K562 (cell line): ENCODE data around the gene FILIP1. TPM values are rescaled to one million over a fixed set of nuclear protein-coding genes. Genes with fewer than 3 reads are reported as not detected.

Source experiments
- ATAC-seq: fragments of 200-7000 bp; cut with Tn5 transposase; 3 replicates; pipeline ENCODE4 v1.9.1; 2020; ENCODE audit warnings: moderate library complexity
- BruUV-seq: library from RNA; stranded (reverse); fragments of 400-500 nt; replicated peaks from 2 replicates; lab custom pipeline; 2021; lab: Mats Ljungman, UMichigan
- CTCF ChIA-PET: fragments of 300-600 bp; formaldehyde crosslinking; extraction: SDS; loops from one replicate; lab custom pipeline; 2021; ENCODE audit warnings: low intra/inter-chr PET ratio; lab: Yijun Ruan, JAX
- POLR2A ChIA-PET: fragments of 300-600, 350-650 bp; sonication (Branson Sonifier 250); formaldehyde crosslinking; extraction: SDS; loops from one replicate; lab custom pipeline; 2021; ENCODE audit warnings: antibody characterized with exemption, inconsistent platforms; lab: Yijun Ruan, JAX
- DNase-seq, 4 experiments: peaks; one replicate each; pipeline versions ENCODE4 v3.0.0 to v3.0.0-alpha.2; 2011 to 2018; ENCODE audit warnings: low spot score in 3 of 4, mixed read lengths in 3 of 4; ENCODE audit errors: extremely low read depth in 1 of 4
- FAIRE-seq: peaks from 2 replicates; lab custom pipeline; 2011; peaks lifted over from hg19 to GRCh38; lab: Jason Lieb, UNC
- H2AFZ ChIP-seq: 2 replicates; pipeline ENCODE4 v1.6.0; 2011; ENCODE audit warnings: low read depth, low read length, control low read depth, inconsistent platforms
- H3K27ac ChIP-seq: fragments of 200-600 bp; 3 replicates; pipeline ENCODE4 v1.8.0; 2011; ENCODE audit warnings: low read depth, mild to moderate bottlenecking, control low read depth, inconsistent platforms, low read length, moderate library complexity, mixed read lengths; ENCODE audit errors: extremely low read depth
- H3K27me3 ChIP-seq, 2 experiments: fragments of 300-600 bp in 1 of 2; 2 replicates in 1 of 2; 3 replicates in 1 of 2; pipeline versions ENCODE4 v1.6.0 to v1.8.0; 2011; ENCODE audit warnings: inconsistent platforms in 2 of 2, low read length in 2 of 2, mild to moderate bottlenecking in 1 of 2, mixed read lengths in 1 of 2, moderate library complexity in 1 of 2; ENCODE audit not compliant: control insufficient read depth in 2 of 2, insufficient read depth in 2 of 2
- H3K36me3 ChIP-seq: fragments of 300-600 bp; 3 replicates; pipeline ENCODE4 v1.8.0; 2011; ENCODE audit warnings: mild to moderate bottlenecking, low read length, inconsistent platforms; ENCODE audit not compliant: control insufficient read depth, insufficient read depth
- H3K4me1 ChIP-seq, 2 experiments: fragments of 200-600 bp in 1 of 2; replicated peaks in 1 of 2; 2 replicates in 1 of 2; 3 replicates in 1 of 2; pipeline versions ENCODE4 v1.5.1 to v1.8.0; 2011; ENCODE audit warnings: inconsistent platforms in 2 of 2, low read length in 2 of 2, mild to moderate bottlenecking in 1 of 2, mixed read lengths in 1 of 2, moderate library complexity in 1 of 2; ENCODE audit not compliant: control insufficient read depth in 2 of 2, insufficient read depth in 2 of 2
- H3K4me2 ChIP-seq: 2 replicates; pipeline ENCODE4 v1.6.1; 2011; ENCODE audit warnings: low read length, control low read depth, inconsistent platforms, mixed read lengths; ENCODE audit not compliant: insufficient read depth
- H3K4me3 ChIP-seq: fragments of 200-600 bp; sonication (generic), shearing (Covaris generic); 2 replicates; pipeline ENCODE4 v1.5.1; 2016; ENCODE audit warnings: control low read depth, inconsistent platforms
- H3K79me2 ChIP-seq: fragments of 200-600 bp; 3 replicates; pipeline ENCODE4 v1.8.0; 2011; ENCODE audit warnings: low read length, inconsistent platforms; ENCODE audit not compliant: control insufficient read depth, insufficient read depth
- H3K9ac ChIP-seq, 2 experiments: 2 replicates each; pipeline versions ENCODE4 v1.6.0 to v1.6.1; 2011; ENCODE audit warnings: low read depth in 2 of 2, low read length in 2 of 2, control low read depth in 1 of 2, inconsistent platforms in 1 of 2, mild to moderate bottlenecking in 1 of 2, mixed read lengths in 1 of 2; ENCODE audit not compliant: insufficient read depth in 1 of 2
- H3K9me1 ChIP-seq: one replicate; pipeline ENCODE4 v1.6.0; 2011; ENCODE audit warnings: inconsistent platforms, mild to moderate bottlenecking, low read length, moderate library complexity; ENCODE audit not compliant: control insufficient read depth, insufficient read depth
- H3K9me3 ChIP-seq: replicated peaks from 2 replicates; pipeline ENCODE4 v1.5.1; 2011; ENCODE audit warnings: low read depth, low read length, inconsistent platforms; ENCODE audit not compliant: control insufficient read depth, insufficient read depth
- H4K20me1 ChIP-seq: replicated peaks from 2 replicates; pipeline ENCODE4 v1.6.1; 2011; ENCODE audit warnings: low read length, inconsistent platforms, mixed read lengths; ENCODE audit not compliant: control insufficient read depth, insufficient read depth
- MEIS2 ChIP-seq: fragments of 450-650 bp; IDR thresholded peaks from 2 replicates; pipeline ENCODE4 v1.6.1; 2014; ENCODE audit warnings: mild to moderate bottlenecking; ENCODE audit not compliant: partially characterized antibody
- POU5F1 ChIP-seq: fragments of 150-350 bp; IDR thresholded peaks from 2 replicates; pipeline ENCODE4 v1.6.1; 2014; ENCODE audit warnings: borderline replicate concordance, low read length, low read depth, mild to moderate bottlenecking; ENCODE audit not compliant: partially characterized antibody
- WGBS: fragments of 100-300 bp; shearing (Covaris generic); methylation state at CpG from one replicate; pipeline ENCODE4 v1.1.6; 2016; ENCODE audit warnings: low coverage, mixed read lengths; ENCODE audit not compliant: insufficient coverage; ENCODE audit errors: missing lambda C conversion rate; 5-methylcytosine and 5-hydroxymethylcytosine counted together
- in situ Hi-C: fragments of 300-500 bp; cut with MboI; formaldehyde crosslinking; loops from 4 replicates; pipeline ENCODE4 v1.15.0; 2018; ENCODE audit warnings: inconsistent platforms, mixed read lengths
- intact Hi-C: fragments of 100-400 bp; cut with micrococcal nuclease; formaldehyde crosslinking; loops from 2 replicates; pipeline ENCODE4 v1.14.2; 2022
- polyA plus RNA-seq, 8 experiments: library from polyadenylated mRNA; depleted of rRNA in 4 of 8; stranded (reverse) in 5 of 8; unstranded in 3 of 8; fragments of >200 nt; fragmentation: Nextera tagmentation in 2 of 8; fragmentation: Illumina TruSeq in 1 of 8; extraction: Ambion mirVana in 2 of 8; extraction: Trizol in 1 of 8; gene quantifications; 2 replicates each; pipeline versions ENCODE4 v1.2.1 to v1.2.3, GENCODE V29; 2011 to 2014; ENCODE audit warnings: inconsistent platforms in 1 of 8, missing spikeins in 1 of 8
- total RNA-seq, 7 experiments: library from RNA; depleted of rRNA in 6 of 7; stranded (reverse); fragments of >200 nt in 6 of 7; fragmentation: Illumina TruSeq in 2 of 7; extraction: Trizol in 2 of 7; gene quantifications; 2 replicates each; pipeline versions ENCODE4 v1.2.1 to v1.2.3, GENCODE V29; 2011 to 2021; ENCODE audit warnings: low replicate concordance in 1 of 7
- TF ChIP-seq, protein P1 (sequence below), 2 experiments: IDR thresholded peaks in 1 of 2; conservative IDR thresholded peaks in 1 of 2; 2 replicates each; pipeline ENCODE4 v1.6.1; 2016; ENCODE audit warnings: low read depth in 2 of 2, mild to moderate bottlenecking in 1 of 2, missing compliant biosample characterization in 1 of 2, missing genetic modification characterization in 1 of 2, moderate library complexity in 1 of 2

FILIP1 gene
- total and polyA plus RNA-seq, 9 of the 15 experiments (the other 6 are each of a cell fraction or from before 2014, with no cell fraction given) = 0.03 to 0.25 (median 0.10) TPM; not detected in 1

DNA sequence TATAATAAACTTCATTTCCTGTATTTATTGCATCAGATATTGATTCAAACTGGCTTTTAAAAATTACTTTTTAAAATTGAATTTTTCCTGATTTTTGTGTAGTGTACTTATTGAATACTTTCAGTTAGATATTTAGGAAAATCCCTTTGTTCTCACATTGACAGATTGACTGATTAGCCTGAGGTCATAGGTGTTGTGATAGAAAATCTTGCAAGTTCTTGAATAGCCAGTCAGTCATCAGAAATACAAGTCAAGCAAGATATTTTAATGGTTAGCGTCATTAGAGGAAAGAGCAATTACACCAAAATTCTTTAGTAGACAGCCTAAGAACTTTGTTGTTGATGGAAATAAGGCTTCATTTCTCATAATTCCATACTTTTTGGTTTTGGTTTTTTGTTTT is 205.6 kb downstream of the FILIP1 start:
- POLR2A ChIA-PET = no interaction called here
- Histone ChIP-seq H4K20me1 (no peaks in the 10 kb centered on the region; the same call in 1 of the 2 replicates), H3K79me2 (peaks cover 50% of the 10 kb centered on the region)
- ATAC-seq = no peak
- TF ChIP-seq POU5F1 (no peak), MEIS2 (peak; percentile 62)
- TF ChIP-seq, protein P1, sequence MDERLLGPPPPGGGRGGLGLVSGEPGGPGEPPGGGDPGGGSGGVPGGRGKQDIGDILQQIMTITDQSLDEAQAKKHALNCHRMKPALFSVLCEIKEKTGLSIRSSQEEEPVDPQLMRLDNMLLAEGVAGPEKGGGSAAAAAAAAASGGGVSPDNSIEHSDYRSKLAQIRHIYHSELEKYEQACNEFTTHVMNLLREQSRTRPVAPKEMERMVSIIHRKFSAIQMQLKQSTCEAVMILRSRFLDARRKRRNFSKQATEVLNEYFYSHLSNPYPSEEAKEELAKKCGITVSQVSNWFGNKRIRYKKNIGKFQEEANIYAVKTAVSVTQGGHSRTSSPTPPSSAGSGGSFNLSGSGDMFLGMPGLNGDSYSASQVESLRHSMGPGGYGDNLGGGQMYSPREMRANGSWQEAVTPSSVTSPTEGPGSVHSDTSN (CRISPR knock-in tag; IDR thresholded peaks at IDR 0.05; ENCODE audit: low read depth) = no peak
- TF ChIP-seq, protein P1 (tag; conservative IDR thresholded peaks at IDR 0.05; ENCODE audit: low read depth) = peak; percentile 50; the same call in 1 of the 2 replicates
- TF ChIP-seq, all 486 proteins: peak for 2
- FAIRE-seq (no peak), DNase-seq (no peak)
- Histone ChIP-seq H3K27ac (no peak overlapping the region), H2AFZ (no peak overlapping the region), H3K4me3 (no peak overlapping the region), H3K9me1 (no peaks in the 10 kb centered on the region), H3K27me3 (no peaks in the 10 kb centered on the region), H3K9me3 (no peaks in the 10 kb centered on the region), H3K4me2 (no peak overlapping the region), H3K9ac (no peak overlapping the region), H3K36me3 (peaks cover 4% of the 10 kb centered on the region; the same call in 1 of the 3 replicates), H3K4me1 (0 out of 5 replicates have a peak, but pooled peaks cover 0 to 7% of the 10 kb centered on the region in 2 experiments)
- BruUV-seq = no TSS peak
- WGBS = 100% methylated on average over 1 of the region's 1 CpG
- intact Hi-C loops = loop anchor here (10.0 kb wide), 2 partner anchors 317 to 1763 kb away; partner anchors contain the start of genes EEF1A1 and SENP6
- in situ Hi-C loops = no loop called here
- CTCF ChIA-PET = no interaction called here
